GM23248 (cell line): ENCODE results near the gene IQSEC3.

Experiments used
- EZH2 ChIP-seq: fragments of 200-600 bp; sonication (generic); IDR thresholded peaks from 2 replicates; pipeline ENCODE4 v1.6.1; 2018; ENCODE audit warnings: antibody characterized with exemption, mild to moderate bottlenecking; ENCODE audit not compliant: insufficient read depth, poor library complexity, severe bottlenecking
- EZH2phosphoT487 ChIP-seq: fragments of 200-600 bp; sonication (generic); IDR thresholded peaks from 2 replicates; pipeline ENCODE4 v1.6.1; 2018; ENCODE audit warnings: antibody characterized with exemption, moderate library complexity, mild to moderate bottlenecking, low read depth; ENCODE audit not compliant: insufficient read depth

GRCh38 chr12:207804-208203, 141.2 kb downstream of the IQSEC3 start:
- TF ChIP-seq EZH2 (no peak), EZH2phosphoT487 (no peak)
